ENCODE measurements around the gene DNAJC5.
"Not testable (repeated sequence)": the region's sequence is repeated elsewhere in the genome, so short reads cannot be mapped to it uniquely, and the experiment has no call there.

DNAJC5 gene

GRCh38 chr20:63952769-63953168, 57.8 kb downstream of the DNAJC5 start:
- in situ Hi-C loops (cut with HindIII; ENCODE audit: low pct_unique_long_range_greater_than_20kb, low sequenced_read_pairs) = no loop called here
- TF ChIP-seq JUND (IDR thresholded peaks at IDR 0.05; ENCODE audit: low read depth) = no peak

GRCh38 chr20:63953764-63954429, 59.0 kb downstream of the DNAJC5 start:
- in situ Hi-C loops (cut with HindIII; ENCODE audit: low pct_unique_long_range_greater_than_20kb, low sequenced_read_pairs) = no loop called here
- DNase-seq (ENCODE audit: low read depth in 1 of 2, low spot score in 1 of 2) = no peak
- no peak for TF ChIP-seq JUND (IDR thresholded peaks at IDR 0.05; ENCODE audit: low read depth)

More at GRCh38 chr20:63952769-63953168, 57.8 kb downstream of the DNAJC5 start:
- DNase-seq (ENCODE audit: low read depth in 1 of 2, low spot score in 1 of 2) = no peak

GRCh38 chr20:63955281-63955826, 60.4 kb downstream of the DNAJC5 start:
- in situ Hi-C loops (cut with HindIII; ENCODE audit: low pct_unique_long_range_greater_than_20kb, low sequenced_read_pairs) = no loop called here
- no peak for TF ChIP-seq JUND (IDR thresholded peaks at IDR 0.05; ENCODE audit: low read depth)
- peak; percentile 38 to 67 for DNase-seq (ENCODE audit: low read depth in 1 of 2, low spot score in 1 of 2)

- peak; percentile 91 to 94 for DNase-seq (ENCODE audit: low read depth in 1 of 2, low spot score in 1 of 2)
- in situ Hi-C loops (cut with HindIII; ENCODE audit: low pct_unique_long_range_greater_than_20kb, low sequenced_read_pairs) = no loop called here
- no peak for TF ChIP-seq JUND (IDR thresholded peaks at IDR 0.05; ENCODE audit: low read depth)
Observed at GRCh38 chr20:63955827-63956663, 61.1 kb downstream of the DNAJC5 start, which contains the start of gene UCKL1. UCKL1 (minus strand) TSS chr20:63956416; CDS start chr20:63956372, 44 bp downstream.

GRCh38 chr20:63956664-63957003, 61.7 kb downstream of the DNAJC5 start:
- DNase-seq (ENCODE audit: low read depth in 1 of 2, low spot score in 1 of 2) = no peak
- in situ Hi-C loops (cut with HindIII; ENCODE audit: low pct_unique_long_range_greater_than_20kb, low sequenced_read_pairs) = no loop called here
- no peak for TF ChIP-seq JUND (IDR thresholded peaks at IDR 0.05; ENCODE audit: low read depth)

- peak; percentile 79 to 89 for DNase-seq (ENCODE audit: low read depth in 1 of 2, low spot score in 1 of 2)
- no peak for TF ChIP-seq JUND (IDR thresholded peaks at IDR 0.05; ENCODE audit: low read depth)
- in situ Hi-C loops (cut with HindIII; ENCODE audit: low pct_unique_long_range_greater_than_20kb, low sequenced_read_pairs) = no loop called here
Observed at GRCh38 chr20:63957004-63957689, 62.2 kb downstream of the DNAJC5 start.

GRCh38 chr20:63957690-63958441, 62.9 kb downstream of the DNAJC5 start:
- in situ Hi-C loops (cut with HindIII; ENCODE audit: low pct_unique_long_range_greater_than_20kb, low sequenced_read_pairs) = no loop called here
- TF ChIP-seq JUND (IDR thresholded peaks at IDR 0.05; ENCODE audit: low read depth) = no peak

GRCh38 chr20:63958471-63958870, 63.5 kb downstream of the DNAJC5 start:
- in situ Hi-C loops (cut with HindIII; ENCODE audit: low pct_unique_long_range_greater_than_20kb, low sequenced_read_pairs) = no loop called here
- DNase-seq (ENCODE audit: low read depth in 1 of 2, low spot score in 1 of 2) = no peak
- TF ChIP-seq JUND (IDR thresholded peaks at IDR 0.05; ENCODE audit: low read depth) = no peak

More at GRCh38 chr20:63957690-63958441, 62.9 kb downstream of the DNAJC5 start:
- peak; percentile 64 to 78 for DNase-seq (ENCODE audit: low read depth in 1 of 2, low spot score in 1 of 2)

GRCh38 chr20:63958964-63959698, 64.2 kb downstream of the DNAJC5 start:
- in situ Hi-C loops (cut with HindIII; ENCODE audit: low pct_unique_long_range_greater_than_20kb, low sequenced_read_pairs) = no loop called here
- no peak for DNase-seq (ENCODE audit: low read depth in 1 of 2, low spot score in 1 of 2)
- TF ChIP-seq JUND (IDR thresholded peaks at IDR 0.05; ENCODE audit: low read depth) = no peak

GRCh38 chr20:63959699-63960075, 64.8 kb downstream of the DNAJC5 start:
- in situ Hi-C loops (cut with HindIII; ENCODE audit: low pct_unique_long_range_greater_than_20kb, low sequenced_read_pairs) = no loop called here
- TF ChIP-seq JUND (IDR thresholded peaks at IDR 0.05; ENCODE audit: low read depth) = no peak
- no peak for DNase-seq (ENCODE audit: low read depth in 1 of 2, low spot score in 1 of 2)

GRCh38 chr20:63960654-63961621, 66.0 kb downstream of the DNAJC5 start:
- DNase-seq (ENCODE audit: low read depth in 1 of 2, low spot score in 1 of 2); in situ Hi-C loops (cut with HindIII; ENCODE audit: low pct_unique_long_range_greater_than_20kb, low sequenced_read_pairs): not testable (repeated sequence)

Data from T47D (cell line).